ENCODE results near the gene C5orf34.

The C5orf34 gene

GRCh38 chr5:43548358-43548757 lies 33.4 kb upstream of the C5orf34 start:
- TF ChIP-seq CTCF (IDR thresholded peaks at IDR 0.05; ENCODE audit: control extremely low read depth, extremely low read depth, low read depth, missing control alignments) = no peak
- CTCF ChIA-PET = interaction anchor here (0.9 to 1.0 kb wide), 2 partner anchors 10 to 83 kb away, joined by 3 read pairs; no protein-coding TSS in a partner anchor

GRCh38 chr5:43547532-43547931 lies 32.6 kb upstream of the C5orf34 start:
- TF ChIP-seq CTCF (IDR thresholded peaks at IDR 0.05; ENCODE audit: control extremely low read depth, extremely low read depth, low read depth, missing control alignments) = no peak
- no peak for DNase-seq (ENCODE audit: extremely low spot score)
- POLR2A ChIA-PET = no interaction called here
- CTCF ChIA-PET = interaction anchor here (0.9 to 1.0 kb wide), 2 partner anchors 9 to 83 kb away, joined by 3 read pairs; no protein-coding TSS in a partner anchor

More at GRCh38 chr5:43548358-43548757, 33.4 kb upstream of the C5orf34 start:
- no peak for DNase-seq (ENCODE audit: extremely low spot score)
- POLR2A ChIA-PET = no interaction called here

GRCh38 chr5:43543434-43543833 lies 28.5 kb upstream of the C5orf34 start:
- DNase-seq (ENCODE audit: extremely low spot score) = no peak
- TF ChIP-seq CTCF (IDR thresholded peaks at IDR 0.05; ENCODE audit: control extremely low read depth, extremely low read depth, low read depth, missing control alignments) = no peak
- ChIA-PET POLR2A (no interaction called here), CTCF (interaction anchor here (0.9 to 4.6 kb wide), 3 partner anchors 11 to 15 kb away, joined by 3 to 23 read pairs (median 7); no protein-coding TSS in a partner anchor)

GRCh38 chr5:43540746-43541145 lies 25.8 kb upstream of the C5orf34 start:
- TF ChIP-seq CTCF (IDR thresholded peaks at IDR 0.05; ENCODE audit: control extremely low read depth, extremely low read depth, low read depth, missing control alignments) = no peak
- ChIA-PET CTCF (interaction anchor here (1.0 to 2.7 kb wide), 7 partner anchors 11 to 90 kb away, joined by 3 to 7 read pairs (median 5); partner anchors contain the start of gene TMEM267), POLR2A (no interaction called here)
- no peak for DNase-seq (ENCODE audit: extremely low spot score)

- DNase-seq (ENCODE audit: extremely low spot score) = no peak
- CTCF ChIA-PET = interaction anchor here (1.3 kb wide), 2 partner anchors 14 to 17 kb away, joined by 3 read pairs; no protein-coding TSS in a partner anchor
- TF ChIP-seq CTCF (IDR thresholded peaks at IDR 0.05; ENCODE audit: control extremely low read depth, extremely low read depth, low read depth, missing control alignments) = no peak
- POLR2A ChIA-PET = no interaction called here
Observed at GRCh38 chr5:43536972-43537371, 22.0 kb upstream of the C5orf34 start.

GRCh38 chr5:43533646-43534045 lies 18.7 kb upstream of the C5orf34 start:
- DNase-seq (ENCODE audit: extremely low spot score) = no peak
- ChIA-PET CTCF (interaction anchor here (1.4 kb wide), 1 partner anchor 11 kb away, joined by 7 read pairs; no protein-coding TSS in a partner anchor), POLR2A (no interaction called here)
- TF ChIP-seq CTCF (IDR thresholded peaks at IDR 0.05; ENCODE audit: control extremely low read depth, extremely low read depth, low read depth, missing control alignments) = no peak

All from GM10248 (cell line).